ENCODE data around the gene FOXN4.

DNA sequence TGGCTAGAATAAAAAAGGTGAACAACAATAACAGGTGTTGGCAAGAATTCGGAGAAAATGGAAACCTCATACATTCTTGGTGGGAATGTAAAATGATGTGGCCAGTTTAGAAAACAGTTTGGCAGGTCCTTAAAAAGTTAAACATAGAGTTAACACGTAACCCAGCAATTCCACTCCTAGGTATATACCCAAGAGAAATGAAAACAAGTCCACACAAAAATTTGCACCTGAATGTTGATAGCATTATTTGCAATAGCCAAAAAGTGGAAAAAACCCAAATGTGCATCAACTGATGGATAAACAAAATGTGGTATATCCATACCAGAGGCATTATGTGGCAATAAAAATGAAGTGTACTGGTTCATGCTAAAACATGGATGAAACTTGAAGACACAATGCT lies 36.3 kb upstream of the FOXN4 start:
- TF ChIP-seq GATA3 (IDR thresholded peaks at IDR 0.05; ENCODE audit: low read depth, low read length) (no peak), GATA2 (IDR thresholded peaks at IDR 0.05; ENCODE audit: low read depth, low read length) (no peak)

All from SH-SY5Y (cell line).